Esophagus muscularis mucosa (tissue), 3 donors: ENCODE results near the gene ALDOA.

Experiments used
- CTCF ChIP-seq, 3 experiments: fragments of 200-600 bp in 2 of 3; fragments of 450-650 bp in 1 of 3; sonication (generic) in 2 of 3; IDR thresholded peaks; one replicate each; pipeline ENCODE4 v1.5.1; 2017 to 2019; ENCODE audit warnings: antibody characterized with exemption in 3 of 3, mild to moderate bottlenecking in 2 of 3, moderate library complexity in 1 of 3
- POLR2AphosphoS5 ChIP-seq, 2 donors: sonication (generic); formaldehyde crosslinking; IDR thresholded peaks; one replicate each; pipeline ENCODE4 v1.6.1; 2017; ENCODE audit warnings: antibody characterized with exemption in 2 of 2

GRCh38 chr16:30054451-30054850 is 11.1 kb upstream of the ALDOA start:
- TF ChIP-seq CTCF (IDR thresholded peaks at IDR 0.05) (no peak), POLR2AphosphoS5 (IDR thresholded peaks at IDR 0.05) (no peak)
